GM11168 (cell line): ENCODE data around the gene TIE1.

Source experiments
- in situ Hi-C: fragments of 300-500 bp; cut with MboI; formaldehyde crosslinking; loops from one replicate; pipeline ENCODE4 v1.12.0; 2022; ENCODE audit warnings: low sequenced_read_pairs; ENCODE audit not compliant: unreplicated experiment

Gene TIE1

DNA sequence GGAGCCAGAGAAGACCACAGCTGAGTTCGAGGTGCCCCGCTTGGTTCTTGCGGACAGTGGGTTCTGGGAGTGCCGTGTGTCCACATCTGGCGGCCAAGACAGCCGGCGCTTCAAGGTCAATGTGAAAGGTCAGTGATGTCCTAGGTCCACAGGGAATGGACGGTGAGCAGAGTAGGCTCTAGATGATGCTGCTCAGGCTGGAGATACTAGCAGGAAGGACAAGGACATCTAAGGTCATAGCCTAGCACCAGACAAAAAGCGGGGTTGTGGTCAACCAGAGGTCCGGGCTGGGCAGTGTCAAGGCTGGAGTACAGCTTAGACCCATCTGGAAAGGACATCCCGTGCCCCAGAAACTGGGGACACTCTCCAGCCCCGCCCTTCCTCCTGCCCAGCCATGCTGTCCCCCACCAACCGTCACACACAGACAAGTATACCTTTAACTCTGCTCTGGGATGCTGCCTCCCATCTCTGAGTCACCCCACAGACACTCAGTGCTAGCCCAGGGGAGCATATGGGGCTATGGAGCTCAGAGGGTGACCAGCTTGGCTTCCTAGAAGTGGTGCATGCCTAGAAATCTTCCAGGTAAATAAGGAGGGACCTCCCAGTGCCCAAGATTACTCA, 8.7 kb downstream of the TIE1 start:
- in situ Hi-C loops = no loop called here

DNA sequence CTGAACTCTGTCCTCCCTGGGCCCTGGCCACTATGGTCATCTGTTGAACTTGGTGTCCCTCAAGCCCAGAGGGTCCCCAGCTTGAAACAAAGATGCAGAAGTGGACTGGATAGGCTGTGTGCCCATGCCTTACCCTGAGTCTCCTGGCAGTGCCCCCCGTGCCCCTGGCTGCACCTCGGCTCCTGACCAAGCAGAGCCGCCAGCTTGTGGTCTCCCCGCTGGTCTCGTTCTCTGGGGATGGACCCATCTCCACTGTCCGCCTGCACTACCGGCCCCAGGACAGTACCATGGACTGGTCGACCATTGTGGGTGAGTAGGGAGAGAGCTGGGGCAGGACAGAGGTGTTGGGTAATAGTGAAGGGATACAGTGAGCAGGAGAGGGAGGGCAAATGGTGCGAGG, 10.7 kb downstream of the TIE1 start:
- in situ Hi-C loops = no loop called here

DNA sequence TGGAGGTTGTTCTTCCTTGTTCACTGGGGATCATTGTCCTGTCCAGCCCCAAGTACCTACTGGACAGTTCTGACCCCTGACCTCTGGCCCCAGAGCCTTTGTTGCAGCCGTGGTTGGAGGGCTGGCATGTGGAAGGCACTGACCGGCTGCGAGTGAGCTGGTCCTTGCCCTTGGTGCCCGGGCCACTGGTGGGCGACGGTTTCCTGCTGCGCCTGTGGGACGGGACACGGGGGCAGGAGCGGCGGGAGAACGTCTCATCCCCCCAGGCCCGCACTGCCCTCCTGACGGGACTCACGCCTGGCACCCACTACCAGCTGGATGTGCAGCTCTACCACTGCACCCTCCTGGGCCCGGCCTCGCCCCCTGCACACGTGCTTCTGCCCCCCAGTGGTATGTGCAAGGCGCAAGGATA, 11.4 kb downstream of the TIE1 start:
- in situ Hi-C loops = no loop called here

DNA sequence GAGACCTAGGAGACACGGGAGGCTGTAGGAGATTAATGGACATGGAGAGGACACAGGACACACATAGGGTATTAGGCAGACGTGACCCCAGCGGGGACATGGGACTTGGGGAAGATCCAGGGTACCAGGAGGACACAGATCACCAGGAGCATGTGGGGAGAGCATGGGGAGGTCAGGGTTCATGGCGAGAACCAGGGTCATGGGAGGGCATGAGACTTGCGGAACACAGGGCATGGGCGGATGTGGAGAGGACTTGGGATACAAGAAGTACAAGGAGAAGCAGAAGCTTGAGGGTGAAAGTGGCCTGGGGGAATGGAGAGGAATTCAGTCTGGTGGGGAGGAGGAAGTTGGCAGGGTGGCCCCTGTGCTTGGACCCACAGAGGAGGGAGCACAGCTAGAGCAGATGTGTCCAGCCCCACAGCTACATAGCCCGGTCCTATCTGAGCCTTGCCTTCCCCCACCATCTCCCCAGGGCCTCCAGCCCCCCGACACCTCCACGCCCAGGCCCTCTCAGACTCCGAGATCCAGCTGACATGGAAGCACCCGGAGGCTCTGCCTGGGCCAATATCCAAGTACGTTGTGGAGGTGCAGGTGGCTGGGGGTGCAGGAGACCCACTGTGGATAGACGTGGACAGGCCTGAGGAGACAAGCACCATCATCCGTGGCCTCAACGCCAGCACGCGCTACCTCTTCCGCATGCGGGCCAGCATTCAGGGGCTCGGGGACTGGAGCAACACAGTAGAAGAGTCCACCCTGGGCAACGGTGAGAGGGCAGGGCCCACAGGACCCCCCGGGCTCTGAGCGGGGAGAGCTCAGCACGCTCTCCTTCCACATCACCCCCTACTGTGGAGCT, 12.1 kb downstream of the TIE1 start:
- in situ Hi-C loops = no loop called here

DNA sequence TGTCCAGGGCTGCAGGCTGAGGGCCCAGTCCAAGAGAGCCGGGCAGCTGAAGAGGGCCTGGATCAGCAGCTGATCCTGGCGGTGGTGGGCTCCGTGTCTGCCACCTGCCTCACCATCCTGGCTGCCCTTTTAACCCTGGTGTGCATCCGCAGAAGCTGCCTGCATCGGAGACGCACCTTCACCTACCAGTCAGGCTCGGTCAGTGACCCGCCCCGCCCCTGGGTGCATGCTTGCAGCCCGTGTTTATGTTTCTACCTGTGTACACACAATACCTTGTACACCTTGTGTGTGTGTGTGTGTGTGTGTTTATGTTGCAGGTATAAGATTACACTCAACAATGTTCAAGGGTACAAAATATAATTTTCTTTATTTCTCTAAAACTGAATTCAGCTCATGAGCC, 13.0 kb downstream of the TIE1 start:
- in situ Hi-C loops = no loop called here

DNA sequence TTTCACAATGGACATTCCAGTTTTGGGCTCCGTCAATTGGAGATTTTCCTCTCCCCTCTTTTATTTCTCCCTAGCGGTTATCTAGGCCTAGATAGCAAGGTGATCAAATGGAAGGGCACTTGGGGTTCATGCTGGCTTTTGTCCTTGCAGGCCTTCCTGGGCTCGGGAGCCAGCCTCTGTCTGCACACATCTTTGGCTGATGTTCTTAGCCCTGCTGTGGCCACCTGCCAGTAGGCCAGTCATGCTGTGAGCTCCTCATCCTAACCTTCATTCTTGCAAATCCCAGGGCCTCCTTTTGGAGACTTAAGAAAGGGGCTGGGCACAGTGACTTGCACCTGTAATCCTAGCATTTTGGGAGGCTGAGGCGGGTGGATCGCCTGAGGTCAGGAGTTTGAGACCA, 13.5 kb downstream of the TIE1 start:
- in situ Hi-C loops = no loop called here

DNA sequence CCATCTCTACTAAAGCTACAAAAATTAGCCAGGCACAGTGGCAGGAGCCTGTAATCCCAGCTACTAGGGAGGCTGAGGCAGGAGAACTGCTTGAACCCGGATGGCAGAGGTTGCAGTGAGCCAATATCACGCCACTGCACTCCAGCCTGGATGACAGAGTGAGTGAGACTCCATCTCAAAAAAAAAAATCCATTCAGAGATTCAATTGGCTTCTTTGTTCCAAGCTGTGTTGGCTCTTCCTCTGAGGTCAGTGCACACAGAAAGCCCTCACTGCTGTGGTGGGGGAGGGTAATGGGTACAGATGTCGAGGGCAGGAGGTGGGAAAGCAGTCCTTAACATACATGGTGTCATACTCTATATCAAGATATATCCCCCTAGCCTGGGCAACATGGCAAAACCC, 14.7 kb downstream of the TIE1 start:
- in situ Hi-C loops = no loop called here

DNA sequence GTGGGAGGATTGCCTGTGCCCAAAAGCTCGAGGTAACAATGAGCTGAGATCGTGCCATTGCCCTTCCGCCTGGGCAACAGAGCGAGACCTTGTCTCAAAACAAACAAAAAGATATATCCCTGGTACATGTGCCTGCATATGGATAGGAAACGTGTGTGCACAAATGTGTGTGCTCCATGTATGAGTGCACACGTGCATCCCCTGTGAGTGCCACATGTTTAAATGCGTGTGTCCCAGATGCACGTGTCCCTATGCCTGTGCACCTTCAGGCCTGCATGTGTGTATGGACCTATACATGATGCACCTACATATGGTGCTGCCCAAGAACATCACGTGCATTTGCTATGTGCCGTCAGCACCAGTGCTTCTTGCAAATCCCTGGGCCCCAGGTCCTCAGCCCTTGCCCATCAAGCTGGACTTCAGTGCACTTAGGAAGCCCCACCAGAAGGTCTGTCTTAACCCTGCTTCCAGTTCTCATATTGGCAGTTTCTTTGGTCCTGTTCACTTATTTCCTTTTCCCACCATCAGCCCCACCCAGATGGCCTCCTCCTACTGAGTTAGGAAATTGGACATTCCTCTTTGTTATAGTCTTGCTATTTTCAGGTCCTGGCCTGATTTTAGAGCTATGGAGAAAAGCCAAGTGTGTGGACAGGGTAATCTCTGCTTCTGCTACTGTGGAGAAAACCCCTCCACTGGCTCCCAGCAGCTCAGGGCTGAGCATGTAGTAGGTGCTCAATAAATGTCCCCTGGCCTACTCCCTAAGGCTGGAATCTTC, 15.4 kb downstream of the TIE1 start:
- in situ Hi-C loops = no loop called here

DNA sequence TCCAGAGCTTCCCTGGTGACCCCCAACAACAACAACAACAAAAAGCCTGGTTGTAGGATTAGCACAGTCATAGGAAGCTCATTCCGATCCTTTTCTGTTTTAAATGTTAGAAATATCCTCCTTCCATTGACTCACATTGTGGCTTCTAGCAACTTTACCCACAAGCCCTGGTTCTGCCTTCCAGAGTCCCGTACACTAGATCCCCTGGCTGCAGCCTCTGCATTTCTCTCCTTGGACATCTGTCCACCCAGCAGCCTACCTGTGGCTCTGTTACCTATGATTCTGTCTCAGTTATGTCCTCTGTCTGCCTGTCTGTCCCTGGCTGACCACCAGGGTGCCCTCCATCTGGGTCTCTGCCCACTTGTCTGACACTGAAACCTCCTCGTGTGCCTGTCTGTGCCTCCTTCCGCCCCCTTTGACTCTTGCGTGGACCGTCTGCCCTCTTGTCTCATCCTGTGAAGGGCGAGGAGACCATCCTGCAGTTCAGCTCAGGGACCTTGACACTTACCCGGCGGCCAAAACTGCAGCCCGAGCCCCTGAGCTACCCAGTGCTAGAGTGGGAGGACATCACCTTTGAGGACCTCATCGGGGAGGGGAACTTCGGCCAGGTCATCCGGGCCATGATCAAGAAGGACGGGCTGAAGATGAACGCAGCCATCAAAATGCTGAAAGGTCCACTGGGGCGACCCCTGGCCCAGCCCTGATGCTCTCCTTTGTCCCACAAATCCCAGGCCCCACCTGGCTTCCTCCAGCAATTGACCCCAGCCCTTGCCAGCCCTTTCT, 16.1 kb downstream of the TIE1 start:
- in situ Hi-C loops = no loop called here

DNA sequence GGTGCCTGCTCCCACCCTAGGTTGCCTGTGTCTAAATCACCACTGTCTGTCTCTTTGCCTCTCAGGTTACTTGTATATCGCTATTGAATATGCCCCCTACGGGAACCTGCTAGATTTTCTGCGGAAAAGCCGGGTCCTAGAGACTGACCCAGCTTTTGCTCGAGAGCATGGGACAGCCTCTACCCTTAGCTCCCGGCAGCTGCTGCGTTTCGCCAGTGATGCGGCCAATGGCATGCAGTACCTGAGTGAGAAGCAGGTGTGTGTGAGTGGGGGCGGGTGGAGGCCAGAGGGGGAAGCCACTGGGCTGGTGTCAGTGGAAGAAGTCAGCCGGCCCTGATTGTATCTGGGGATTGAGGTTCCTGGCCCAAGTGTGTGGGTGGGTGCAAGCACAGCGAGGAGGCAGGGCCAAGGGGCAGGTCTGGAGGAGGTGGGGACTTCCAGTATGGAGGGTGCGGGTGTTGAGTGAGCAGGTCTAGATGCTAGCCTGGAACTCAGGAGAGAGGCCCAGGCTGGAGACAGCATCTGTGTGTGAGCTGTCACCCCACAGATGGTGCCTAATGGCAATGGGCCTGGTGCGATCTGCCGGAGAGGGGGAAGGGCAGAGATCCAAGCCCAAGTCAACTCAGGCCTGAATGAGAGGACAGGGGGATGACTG, 17.2 kb downstream of the TIE1 start:
- in situ Hi-C loops = no loop called here

DNA sequence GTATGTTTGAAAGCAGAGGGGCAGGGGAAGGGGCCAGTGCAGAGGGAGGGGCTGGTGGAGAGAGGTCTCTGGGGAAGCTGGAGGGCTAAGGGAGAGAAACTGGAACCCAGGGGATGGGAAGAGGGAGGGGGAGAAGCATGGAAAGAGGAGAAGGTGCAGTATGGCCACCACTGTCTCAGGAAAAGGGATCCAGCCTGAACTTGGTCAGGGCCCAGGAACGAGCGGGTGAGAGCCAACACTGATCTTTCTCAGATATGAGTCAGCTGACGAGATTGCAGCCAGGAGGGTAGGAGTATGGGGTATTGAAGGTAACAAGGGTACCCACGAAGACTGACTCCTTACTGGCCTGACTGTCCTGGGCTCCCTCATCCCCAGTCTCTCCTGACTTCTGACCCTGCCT, 18.0 kb downstream of the TIE1 start:
- in situ Hi-C loops = no loop called here

DNA sequence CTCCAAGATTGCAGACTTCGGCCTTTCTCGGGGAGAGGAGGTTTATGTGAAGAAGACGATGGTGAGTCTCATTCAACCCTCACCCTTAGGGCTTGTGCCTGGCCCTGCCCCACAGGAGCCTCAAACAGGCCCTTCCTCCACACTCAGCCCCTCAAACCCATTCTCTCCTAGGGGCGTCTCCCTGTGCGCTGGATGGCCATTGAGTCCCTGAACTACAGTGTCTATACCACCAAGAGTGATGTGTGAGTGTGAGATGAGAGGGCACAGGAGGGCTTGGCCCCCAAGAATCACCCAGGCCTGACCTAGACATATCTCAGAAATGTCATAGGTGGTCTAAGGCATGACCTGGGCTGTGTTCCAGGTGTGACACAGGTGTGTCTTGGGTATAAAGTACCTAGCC, 18.5 kb downstream of the TIE1 start:
- in situ Hi-C loops = no loop called here

DNA sequence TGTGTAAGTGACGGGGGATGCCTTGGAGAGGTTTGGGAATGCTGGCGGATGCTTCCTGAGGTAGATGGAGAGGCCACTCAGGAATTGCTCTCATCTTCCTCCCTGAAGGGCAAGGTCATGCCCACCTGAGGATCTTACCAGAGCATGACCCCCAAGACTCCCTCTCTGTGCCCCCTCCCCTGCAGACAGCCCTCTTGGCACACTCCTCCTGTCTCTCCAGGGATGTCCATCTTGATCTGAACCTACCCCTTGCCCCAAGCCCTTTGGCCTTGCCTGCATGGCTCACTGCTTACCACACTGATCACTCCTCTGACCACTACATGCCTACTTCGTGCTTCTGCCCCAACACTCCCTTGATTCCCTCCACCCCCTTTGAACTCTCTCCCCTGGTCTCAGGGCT, 19.0 kb downstream of the TIE1 start:
- in situ Hi-C loops = no loop called here

DNA sequence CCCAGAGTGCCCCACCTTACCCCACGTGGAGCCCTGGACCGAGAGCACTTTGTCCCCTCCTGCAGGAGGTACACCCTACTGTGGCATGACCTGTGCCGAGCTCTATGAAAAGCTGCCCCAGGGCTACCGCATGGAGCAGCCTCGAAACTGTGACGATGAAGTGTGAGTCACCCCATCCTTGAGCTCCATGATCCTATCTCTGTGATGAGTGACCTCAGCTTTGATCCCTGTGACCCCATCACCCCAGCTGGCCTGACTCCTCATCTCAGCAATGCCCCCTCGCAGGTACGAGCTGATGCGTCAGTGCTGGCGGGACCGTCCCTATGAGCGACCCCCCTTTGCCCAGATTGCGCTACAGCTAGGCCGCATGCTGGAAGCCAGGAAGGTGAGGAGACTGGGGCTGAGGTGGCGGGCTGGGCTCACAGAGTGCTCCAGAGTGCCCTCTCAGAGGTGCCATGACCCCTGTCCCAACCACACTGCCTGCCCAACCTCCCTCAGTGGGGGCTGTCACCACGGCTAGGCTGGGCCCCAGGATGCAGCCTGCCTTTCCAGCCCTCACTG, 20.6 kb downstream of the TIE1 start:
- in situ Hi-C loops = no loop called here

DNA sequence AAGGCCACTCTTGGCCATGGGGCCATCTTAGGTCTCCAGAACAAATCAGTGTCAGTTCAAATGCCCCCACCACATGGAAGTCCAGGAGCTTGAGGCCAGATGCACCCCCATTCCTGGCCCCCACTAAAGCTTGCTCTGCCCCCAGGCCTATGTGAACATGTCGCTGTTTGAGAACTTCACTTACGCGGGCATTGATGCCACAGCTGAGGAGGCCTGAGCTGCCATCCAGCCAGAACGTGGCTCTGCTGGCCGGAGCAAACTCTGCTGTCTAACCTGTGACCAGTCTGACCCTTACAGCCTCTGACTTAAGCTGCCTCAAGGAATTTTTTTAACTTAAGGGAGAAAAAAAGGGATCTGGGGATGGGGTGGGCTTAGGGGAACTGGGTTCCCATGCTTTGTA, 21.7 kb downstream of the TIE1 start:
- in situ Hi-C loops = no loop called here

DNA sequence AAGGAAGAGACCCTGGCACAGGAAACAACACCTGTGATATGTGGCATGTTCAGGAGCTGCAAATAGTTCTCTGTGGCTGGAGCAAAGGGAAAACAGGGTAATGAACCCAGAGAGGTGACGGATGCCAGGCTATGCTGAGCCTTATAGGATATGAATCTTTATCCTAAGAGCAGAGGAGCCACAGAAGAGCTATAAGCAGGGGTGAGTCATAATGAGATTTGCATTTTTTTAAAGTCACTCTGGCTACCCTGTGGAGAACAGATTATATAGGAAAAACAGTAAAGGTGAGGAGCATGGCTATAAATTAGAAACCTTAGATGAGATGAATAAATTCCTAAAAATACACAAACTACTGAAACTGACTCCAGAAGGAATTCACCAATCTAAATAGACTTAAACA, 24.0 kb downstream of the TIE1 start:
- in situ Hi-C loops = no loop called here

DNA sequence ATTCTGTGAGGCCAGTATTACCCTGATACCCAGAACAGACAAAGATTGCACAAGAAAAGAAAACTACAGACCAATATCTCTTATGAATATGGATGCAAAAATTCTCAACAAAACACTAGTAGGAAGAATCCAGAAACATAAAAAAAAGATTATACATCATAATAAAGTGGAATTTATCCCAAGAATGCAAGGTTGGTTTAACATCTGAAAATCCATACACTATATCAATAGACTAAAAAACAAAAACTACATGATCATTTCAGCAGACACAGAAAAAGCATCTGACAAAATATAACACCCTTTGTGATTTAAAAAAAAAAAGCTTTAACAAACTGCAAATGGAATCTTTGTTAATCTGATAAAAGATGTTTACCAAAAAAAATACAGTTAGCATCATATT, 24.6 kb downstream of the TIE1 start:
- in situ Hi-C loops = no loop called here

DNA sequence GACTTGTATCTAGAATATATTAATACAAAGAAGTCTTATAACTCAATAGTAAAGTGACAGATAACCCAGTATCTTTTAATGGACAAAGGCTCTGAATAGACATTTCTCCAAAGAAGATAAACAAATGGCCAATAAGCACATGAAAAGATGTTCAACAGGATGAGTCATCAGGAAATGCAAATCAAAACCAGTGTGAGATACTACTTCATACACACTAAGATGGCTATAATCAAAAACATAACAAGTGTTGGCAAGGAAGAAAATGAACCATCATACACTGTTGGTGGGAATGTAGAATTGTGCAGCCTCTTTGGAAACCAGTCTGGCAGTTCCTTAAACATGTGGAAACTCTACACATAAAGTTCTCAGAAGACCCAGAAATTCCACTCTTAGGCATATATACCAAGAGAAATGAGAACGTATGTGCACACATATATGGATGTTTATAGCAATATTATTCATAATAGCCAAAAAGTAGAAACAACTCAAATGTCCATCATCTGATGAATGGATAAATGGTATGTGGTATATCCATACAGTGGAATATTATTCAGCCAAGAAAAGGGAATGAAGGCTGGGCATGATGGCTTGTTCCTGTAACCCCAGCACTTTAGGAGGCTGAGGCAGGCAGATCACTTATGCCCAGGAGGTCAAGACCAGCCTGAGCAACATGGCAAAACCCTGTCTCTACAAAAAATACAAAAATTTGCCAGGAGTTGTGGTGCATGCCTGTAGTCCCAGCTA, 26.9 kb downstream of the TIE1 start:
- in situ Hi-C loops = no loop called here
